Measurements from ENCODE around the gene PNMA8A.

The PNMA8A gene

GRCh38 chr19:46451352-46451751 is 20.0 kb downstream of the PNMA8A start:
- Histone ChIP-seq H3K27me3 (ENCODE audit: insufficient read depth, poor library complexity, severe bottlenecking) (peaks cover 2% of the 10 kb centered on the region), H3K27ac (replicated peaks) (no peak overlapping the region), H3K4me3 (replicated peaks; ENCODE audit: insufficient read depth, low read length) (no peak overlapping the region)
- no peak for TF ChIP-seq GABPA (IDR thresholded peaks at IDR 0.05; ENCODE audit: low read depth)
- no peak for TF ChIP-seq SPI1 (IDR thresholded peaks at IDR 0.05; ENCODE audit: borderline replicate concordance, low read depth)
- TF ChIP-seq CTCF (IDR thresholded peaks at IDR 0.05; ENCODE audit: insufficient read depth, low read length): no peak
- no peak for TF ChIP-seq POLR2AphosphoS5 (IDR thresholded peaks at IDR 0.05; ENCODE audit: low read depth)
- no peak for TF ChIP-seq REST (IDR thresholded peaks at IDR 0.05; ENCODE audit: insufficient replicate concordance, low read depth)
- no peak for DNase-seq (ENCODE audit: low read depth in 1 of 2, low spot score in 1 of 2)

GRCh38 chr19:46450737-46451136 is 20.6 kb downstream of the PNMA8A start:
- TF ChIP-seq POLR2AphosphoS5 (IDR thresholded peaks at IDR 0.05; ENCODE audit: low read depth): no peak
- no peak for TF ChIP-seq REST (IDR thresholded peaks at IDR 0.05; ENCODE audit: insufficient replicate concordance, low read depth)
- TF ChIP-seq SPI1 (IDR thresholded peaks at IDR 0.05; ENCODE audit: borderline replicate concordance, low read depth): no peak
- no peak for TF ChIP-seq CTCF (IDR thresholded peaks at IDR 0.05; ENCODE audit: insufficient read depth, low read length)
- TF ChIP-seq GABPA (IDR thresholded peaks at IDR 0.05; ENCODE audit: low read depth): no peak
- Histone ChIP-seq H3K27ac (replicated peaks) (no peak overlapping the region), H3K27me3 (ENCODE audit: insufficient read depth, poor library complexity, severe bottlenecking) (peaks cover 2% of the 10 kb centered on the region), H3K4me3 (replicated peaks; ENCODE audit: insufficient read depth, low read length) (no peak overlapping the region)
- DNase-seq (ENCODE audit: low read depth in 1 of 2, low spot score in 1 of 2): no peak

GRCh38 chr19:46449228-46449627 is 22.1 kb downstream of the PNMA8A start:
- TF ChIP-seq SPI1 (IDR thresholded peaks at IDR 0.05; ENCODE audit: borderline replicate concordance, low read depth): no peak
- TF ChIP-seq REST (IDR thresholded peaks at IDR 0.05; ENCODE audit: insufficient replicate concordance, low read depth): no peak
- no peak for TF ChIP-seq POLR2AphosphoS5 (IDR thresholded peaks at IDR 0.05; ENCODE audit: low read depth)
- no peak for TF ChIP-seq GABPA (IDR thresholded peaks at IDR 0.05; ENCODE audit: low read depth)
- TF ChIP-seq CTCF (IDR thresholded peaks at IDR 0.05; ENCODE audit: insufficient read depth, low read length): no peak
- no peak for DNase-seq (ENCODE audit: low read depth in 1 of 2, low spot score in 1 of 2)
- peaks cover 2% of the 10 kb centered on the region for H3K27me3 ChIP-seq (ENCODE audit: insufficient read depth, poor library complexity, severe bottlenecking)
- no peak overlapping the region for H3K27ac ChIP-seq (replicated peaks)
- H3K4me3 ChIP-seq (replicated peaks; ENCODE audit: insufficient read depth, low read length): no peak overlapping the region

Measured in HL-60 (cell line).